H1 (cell line): ENCODE data around the gene DHX57. TPM values are rescaled to one million over a fixed set of nuclear protein-coding genes. Genes with fewer than 3 reads are reported as not detected.

Experiments used
- CTCF ChIA-PET: fragments of 300-600 bp; sonication (Branson Sonifier 250); formaldehyde crosslinking; loops from one replicate; lab custom pipeline; 2021; ENCODE audit not compliant: partially characterized antibody; lab: Charles Lee
- POLR2A ChIA-PET: fragments of 300-600 bp; sonication (Branson Sonifier 250); formaldehyde crosslinking; loops from one replicate; lab custom pipeline; 2021; ENCODE audit warnings: inconsistent platforms; ENCODE audit not compliant: partially characterized antibody; lab: Charles Lee
- DNase-seq, 2 experiments: peaks; one replicate each; pipeline versions ENCODE4 v3.0.0 to v3.0.0-alpha.2; 2010 to 2022; ENCODE audit warnings: low spot score in 2 of 2, low read depth in 1 of 2, mixed read lengths in 1 of 2
- FAIRE-seq: peaks from 2 replicates; lab custom pipeline; 2011; peaks lifted over from hg19 to GRCh38; lab: Jason Lieb, UNC
- H2AFZ ChIP-seq: 2 replicates; pipeline ENCODE4 v1.8.1; 2012; ENCODE audit warnings: low read length, inconsistent platforms
- H2AK5ac ChIP-seq: 2 replicates; pipeline ENCODE4 v1.6.1; 2013; ENCODE audit warnings: low read depth, low read length
- H2BK120ac ChIP-seq: replicated peaks from 2 replicates; pipeline ENCODE3; 2013; ENCODE audit warnings: low read depth, low read length, inconsistent platforms
- H2BK12ac ChIP-seq: 2 replicates; pipeline ENCODE4 v1.6.1; 2013; ENCODE audit warnings: low read depth, low read length
- H2BK15ac ChIP-seq: 2 replicates; pipeline ENCODE4 v1.6.1; 2013; ENCODE audit warnings: low read length
- H2BK20ac ChIP-seq: 2 replicates; pipeline ENCODE4 v1.6.1; 2013; ENCODE audit warnings: low read length
- H2BK5ac ChIP-seq: 2 replicates; pipeline ENCODE4 v1.6.1; 2013; ENCODE audit warnings: low read depth, low read length
- H3K14ac ChIP-seq: 2 replicates; pipeline ENCODE4 v1.6.1; 2013; ENCODE audit warnings: inconsistent platforms; ENCODE audit not compliant: insufficient read length
- H3K18ac ChIP-seq: 2 replicates; pipeline ENCODE4 v1.6.1; 2013; ENCODE audit warnings: low read length; ENCODE audit errors: extremely low read depth
- H3K23ac ChIP-seq: 2 replicates; pipeline ENCODE4 v1.6.1; 2013; ENCODE audit warnings: inconsistent platforms; ENCODE audit not compliant: insufficient read length
- H3K23me2 ChIP-seq: 2 replicates; pipeline ENCODE4 v1.6.1; 2013; ENCODE audit warnings: low read depth, low read length
- H3K27ac ChIP-seq: 2 replicates; pipeline ENCODE4 v1.6.1; 2011; ENCODE audit warnings: low read depth, low read length, inconsistent platforms
- H3K27me3 ChIP-seq, 4 experiments: replicated peaks in 1 of 4; 1 replicate in 1 of 4; 2 replicates in 3 of 4; pipeline versions ENCODE4 v1.6.1 to v1.8.1; 2011 to 2013; ENCODE audit warnings: low read length in 3 of 4, mild to moderate bottlenecking in 3 of 4, inconsistent platforms in 2 of 4, mixed read lengths in 2 of 4, moderate library complexity in 1 of 4; ENCODE audit not compliant: control insufficient read depth in 3 of 4, insufficient read depth in 3 of 4; ENCODE audit errors: extremely low read depth in 1 of 4
- H3K36me3 ChIP-seq, 4 experiments: 2 replicates each; pipeline versions ENCODE4 v1.6.1 to v1.8.1; 2011 to 2013; ENCODE audit warnings: mild to moderate bottlenecking in 4 of 4, low read length in 3 of 4, moderate library complexity in 2 of 4, control low read depth in 1 of 4, inconsistent platforms in 1 of 4; ENCODE audit not compliant: insufficient read depth in 4 of 4, control insufficient read depth in 2 of 4
- H3K4ac ChIP-seq: replicated peaks from 2 replicates; pipeline ENCODE3; 2013; ENCODE audit warnings: low read length, low read depth, mixed read lengths, inconsistent platforms; ENCODE audit not compliant: insufficient read length
- H3K4me1 ChIP-seq, 4 experiments: replicated peaks in 1 of 4; 1 replicate in 1 of 4; 2 replicates in 3 of 4; pipeline versions ENCODE4 v1.6.1 to v1.8.1; 2011 to 2013; ENCODE audit warnings: low read length in 3 of 4, inconsistent platforms in 2 of 4, mixed read lengths in 1 of 4; ENCODE audit not compliant: insufficient read depth in 4 of 4, control insufficient read depth in 3 of 4
- H3K4me2 ChIP-seq, 2 experiments: 2 replicates each; pipeline versions ENCODE4 v1.6.1 to v1.8.1; 2011 to 2013; ENCODE audit warnings: low read depth in 2 of 2, low read length in 2 of 2, control low read depth in 1 of 2, inconsistent platforms in 1 of 2, mild to moderate bottlenecking in 1 of 2; ENCODE audit not compliant: insufficient read depth in 1 of 2
- H3K4me3 ChIP-seq, 4 experiments: fragments of 200-600, 300-600 bp in 1 of 4; sonication (generic), shearing (Covaris generic), sonication (Bioruptor Twin) in 1 of 4; 2 replicates each; pipeline versions ENCODE4 v1.5.1 to v1.8.1; 2011 to 2016; ENCODE audit warnings: low read length in 4 of 4, low read depth in 3 of 4, control low read depth in 2 of 4, inconsistent platforms in 2 of 4, mild to moderate bottlenecking in 2 of 4, mixed read lengths in 1 of 4, moderate library complexity in 1 of 4; ENCODE audit not compliant: insufficient read depth in 2 of 4; ENCODE audit errors: extremely low read depth in 1 of 4
- H3K56ac ChIP-seq: replicated peaks from 2 replicates; pipeline ENCODE3; 2013; ENCODE audit warnings: low read depth, mild to moderate bottlenecking, mixed read lengths, low read length, inconsistent platforms; ENCODE audit not compliant: insufficient read length
- H3K79me1 ChIP-seq: 2 replicates; pipeline ENCODE4 v1.6.1; 2013; ENCODE audit warnings: low read depth, low read length, control low read depth
- H3K79me2 ChIP-seq, 2 experiments: 2 replicates each; pipeline versions ENCODE4 v1.6.1 to v1.8.1; 2012 to 2013; ENCODE audit warnings: low read length in 2 of 2, mild to moderate bottlenecking in 2 of 2, inconsistent platforms in 1 of 2; ENCODE audit not compliant: insufficient read depth in 2 of 2, control insufficient read depth in 1 of 2
- H3K9ac ChIP-seq, 4 experiments: replicated peaks in 1 of 4; 1 replicate in 1 of 4; 2 replicates in 3 of 4; pipeline versions ENCODE4 v1.6.1 to v1.8.1; 2011 to 2013; ENCODE audit warnings: low read depth in 3 of 4, low read length in 3 of 4, control low read depth in 2 of 4, mild to moderate bottlenecking in 2 of 4, moderate library complexity in 2 of 4, inconsistent platforms in 1 of 4; ENCODE audit errors: extremely low read depth in 1 of 4
- H3K9me3 ChIP-seq, 2 experiments: 2 replicates each; pipeline versions ENCODE4 v1.6.1 to v1.8.1; 2012 to 2013; ENCODE audit warnings: mild to moderate bottlenecking in 2 of 2, moderate library complexity in 2 of 2, control low read depth in 1 of 2, inconsistent platforms in 1 of 2, low read depth in 1 of 2, low read length in 1 of 2, mixed read lengths in 1 of 2; ENCODE audit not compliant: insufficient read depth in 2 of 2
- H4K20me1 ChIP-seq, 2 experiments: replicated peaks in 1 of 2; 2 replicates each; pipeline versions ENCODE3 to v1.8.1; 2011 to 2013; ENCODE audit warnings: inconsistent platforms in 2 of 2, low read length in 2 of 2, mild to moderate bottlenecking in 1 of 2; ENCODE audit not compliant: insufficient read depth in 2 of 2, control insufficient read depth in 1 of 2
- H4K5ac ChIP-seq: 2 replicates; pipeline ENCODE4 v1.6.1; 2013; ENCODE audit warnings: low read length, low read depth, mixed read lengths, inconsistent platforms; ENCODE audit not compliant: insufficient read length
- H4K8ac ChIP-seq: 2 replicates; pipeline ENCODE4 v1.8.0; 2013; ENCODE audit warnings: mild to moderate bottlenecking, moderate library complexity, low read length, inconsistent platforms; ENCODE audit not compliant: insufficient read depth; ENCODE audit errors: extremely low read depth
- H4K91ac ChIP-seq: replicated peaks from 2 replicates; pipeline ENCODE3; 2013; ENCODE audit warnings: low read length, mixed read lengths, inconsistent platforms; ENCODE audit not compliant: insufficient read length
- CHD1 ChIP-seq: IDR thresholded peaks from 2 replicates; pipeline ENCODE4 v1.6.1; 2012; ENCODE audit warnings: low read depth, low read length, improper control_type of control experiment
- HDAC2 ChIP-seq, 2 experiments: fragments of 300-600 bp in 1 of 2; sonication (generic) in 1 of 2; IDR thresholded peaks; 2 replicates each; pipeline ENCODE4 v1.6.1; 2011 to 2012; ENCODE audit warnings: low read depth in 2 of 2, low read length in 2 of 2, mild to moderate bottlenecking in 2 of 2, moderate library complexity in 2 of 2, borderline replicate concordance in 1 of 2, inconsistent platforms in 1 of 2
- KDM1A ChIP-seq: fragments of 200-600, 300-600 bp; sonication (generic); IDR thresholded peaks from 2 replicates; pipeline ENCODE4 v1.7.1; 2016; ENCODE audit warnings: mild to moderate bottlenecking, low read length, borderline replicate concordance
- WGBS, 2 experiments: shearing (Covaris generic) in 1 of 2; methylation state at CpG; one replicate each; pipeline versions ENCODE4 v1.1.6 to v1.1.7; 2013 to 2015; ENCODE audit warnings: low lambda C conversion rate in 2 of 2, mixed read lengths in 2 of 2, inconsistent platforms in 1 of 2, low coverage in 1 of 2, missing lambda C conversion rate in 1 of 2; ENCODE audit not compliant: insufficient replicate concordance in 2 of 2, insufficient coverage in 1 of 2, insufficient read length in 1 of 2; ENCODE audit errors: extremely low coverage in 1 of 2, missing lambda C conversion rate in 1 of 2; 5-methylcytosine and 5-hydroxymethylcytosine counted together
- polyA plus RNA-seq, 7 experiments: library from polyadenylated mRNA; depleted of rRNA in 3 of 7; stranded (reverse) in 5 of 7; unstranded in 2 of 7; fragments of >200 nt in 5 of 7; fragments of 200-250 nt in 2 of 7; gene quantifications; 1 replicate in 5 of 7; 2 replicates in 1 of 7; 4 replicates in 1 of 7; pipeline versions ENCODE4 v1.2.1 to v1.2.3, GENCODE V29; 2011 to 2013; ENCODE audit warnings: missing spikeins in 2 of 7, mixed read lengths in 2 of 7
- total RNA-seq: library from RNA; stranded (reverse); fragmentation: NEBNext Ultra II Directional; extraction: Animal tissue kit (Norgen Biotek cat#: 25700); gene quantifications from 2 replicates; pipeline ENCODE4 v1.2.1, GENCODE V29; 2021

Gene DHX57
- total and polyA plus RNA-seq, 2 of the 8 experiments (the other 6 are each of a cell fraction or from before 2014, with no cell fraction given), result 10.7 to 32.9 TPM

GRCh38 chr2:38765551-38765950, 110.2 kb downstream of the DHX57 start:
- CTCF ChIA-PET, result interaction anchor here (0.5 to 0.6 kb wide), 2 partner anchors 17 to 18 kb away, joined by 3 read pairs; no protein-coding TSS in a partner anchor

More at GRCh38 chr2:38765551-38765950, 110.2 kb downstream of the DHX57 start:
- Histone ChIP-seq H4K20me1 (no peaks in the 10 kb centered on the region), H3K79me1 (no peaks in the 10 kb centered on the region), H4K8ac (no peak overlapping the region), H3K79me2 (no peaks in the 10 kb centered on the region), H2BK20ac (no peak overlapping the region), H3K36me3 (no peaks in the 10 kb centered on the region), H3K9ac (no peak overlapping the region), H3K14ac (no peak overlapping the region), H3K56ac (no peak overlapping the region), H3K18ac (no peak overlapping the region), H3K23me2 (no peaks in the 10 kb centered on the region)
- DNase-seq, result no peak
- TF ChIP-seq CHD1 (no peak), KDM1A (no peak), HDAC2 (IDR thresholded peaks at IDR 0.05; ENCODE audit: borderline replicate concordance in 1 of 2, low read depth in 2 of 2, low read length in 2 of 2) (no peak)
- TF ChIP-seq, all 59 proteins: peak for 0
- H2BK120ac ChIP-seq, result no peak overlapping the region
- no peak for FAIRE-seq
- no peak overlapping the region for H3K23ac ChIP-seq
- H3K27me3 ChIP-seq, result no peaks in the 10 kb centered on the region
- H2AFZ ChIP-seq, result no peak overlapping the region
- no peak overlapping the region for H2BK5ac ChIP-seq
- no peak overlapping the region for H4K91ac ChIP-seq
- H3K4me2 ChIP-seq, result no peak overlapping the region
- no peaks in the 10 kb centered on the region for H3K9me3 ChIP-seq
- no peak overlapping the region for H3K4ac ChIP-seq
- no peak overlapping the region for H2BK15ac ChIP-seq
- H4K5ac ChIP-seq, result no peak overlapping the region
- no peak overlapping the region for H2BK12ac ChIP-seq
- H3K4me3 ChIP-seq, result no peak overlapping the region
- POLR2A ChIA-PET, result interaction anchor here (9.4 kb wide), 1 partner anchor 18 kb away, joined by 153 read pairs; the partner anchor contains the start of gene SRSF7
- 94% methylated on average over 5 of the region's 5 CpGs; no CpG with 5 or more reads in 1 of the 2 experiments for WGBS, 2 experiments
- no peaks in the 10 kb centered on the region for H3K4me1 ChIP-seq
- no peak overlapping the region for H2AK5ac ChIP-seq
- H3K27ac ChIP-seq, result no peak overlapping the region
